A549 treated with GW870086 at 1 μM for 4 hours (cell line): Measurements from ENCODE around the gene GLT1D1. TPM values are rescaled to one million over a fixed set of nuclear protein-coding genes. Genes with fewer than 3 reads are reported as not detected.

Experiments
- total RNA-seq: library from RNA; stranded (reverse); fragments of 200-300 nt; extraction: Qiagen RNA extraction; gene quantifications from 5 replicates; pipeline ENCODE4 v1.2.3, GENCODE V29; 2022; ENCODE audit warnings: low read depth

The GLT1D1 gene
- not detected in 5 replicates for total RNA-seq

DNA sequence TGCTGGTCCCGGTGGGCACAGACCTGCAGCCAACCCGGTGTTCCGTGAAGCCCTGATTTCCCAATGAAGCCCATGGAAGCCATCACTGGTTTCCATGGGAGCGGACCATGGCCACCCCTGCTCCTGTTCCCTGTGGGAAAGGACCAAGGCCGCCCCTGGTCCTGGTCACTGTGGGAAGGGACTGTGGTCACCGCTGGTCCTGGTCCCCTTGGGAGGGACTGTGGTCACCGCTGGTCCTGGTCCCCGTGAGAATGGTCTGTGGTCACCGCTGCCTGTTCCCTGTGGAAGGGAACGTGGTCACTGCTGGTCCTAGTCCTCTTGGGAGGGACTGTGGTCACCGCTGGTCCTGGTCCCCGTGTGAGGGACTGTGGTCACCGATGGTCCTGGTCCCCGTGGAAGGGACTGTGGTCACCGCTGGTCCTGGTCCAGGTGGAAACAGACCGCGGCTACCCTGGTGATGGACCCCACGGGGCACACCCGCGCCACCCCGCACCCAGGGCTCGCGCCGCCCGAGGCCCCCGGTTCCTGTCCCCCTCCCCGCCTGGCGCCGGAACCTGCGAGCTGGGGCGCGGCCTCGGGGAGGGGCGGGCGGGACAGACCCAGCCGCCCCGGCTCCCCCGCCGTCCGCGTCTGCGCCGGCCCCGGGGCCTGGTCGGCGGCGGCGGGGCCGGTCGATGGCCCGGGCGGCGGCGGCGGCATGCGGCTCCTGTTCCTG is at the start of gene GLT1D1:
GLT1D1 (plus strand) TSS at position 594 of the 715 bp plus-strand sequence; CDS start at position 698, 104 bp downstream.

GRCh38 chr12:128823916-128824839 is 29.1 kb upstream of the GLT1D1 start, which contains the start of gene SLC15A4:
SLC15A4 (minus strand) TSS chr12:128823958; CDS start chr12:128823943, 15 bp downstream.

Other genes starting within 250 kb of the GLT1D1 start
- gene SLC15A4, start 29.5 kb upstream of the GLT1D1 start, total RNA-seq, result 19.5 to 26.9 TPM (median 25.6 TPM) in 5 replicates